Natural killer cell treated with Interleukin-12 subunit alpha and Interleukin-12 subunit beta and Interleukin-15 and Interleukin-18, amount 100 ng/mL, for 72 hours (primary cell): ENCODE measurements around the gene CCNH. TPM values are rescaled to one million over a fixed set of nuclear protein-coding genes. Genes with fewer than 3 reads are reported as not detected.

ENCODE experiments used
- ATAC-seq, 2 donors: fragments of 150-1000 bp; cut with Tn5 transposase in 1 of 2; sonication (Bioruptor Pico), chemical (Tn5 transposase) in 1 of 2; 2 replicates each; pipeline ENCODE4 v1.10.0; 2021
- DNase-seq: peaks from one replicate; pipeline ENCODE4 v3.0.0; 2022; ENCODE audit warnings: low spot score
- H3K27ac Mint-ChIP-seq, 2 donors: 1 replicate in 1 of 2; 2 replicates in 1 of 2; pipeline ENCODE4 v1.8.0; 2022; ENCODE audit warnings: mixed read lengths in 2 of 2, mild to moderate bottlenecking in 1 of 2, moderate library complexity in 1 of 2
- H3K27me3 Mint-ChIP-seq, 2 donors: 1 replicate in 1 of 2; 2 replicates in 1 of 2; pipeline ENCODE4 v1.8.0; 2022; ENCODE audit warnings: mixed read lengths in 2 of 2
- H3K36me3 Mint-ChIP-seq: one replicate; pipeline ENCODE4 v1.8.0; 2022; ENCODE audit warnings: mixed read lengths
- H3K4me1 Mint-ChIP-seq, 2 donors: 1 replicate in 1 of 2; 2 replicates in 1 of 2; pipeline ENCODE4 v1.8.0; 2022; ENCODE audit warnings: low read depth in 2 of 2, mixed read lengths in 2 of 2, mild to moderate bottlenecking in 1 of 2
- H3K4me3 Mint-ChIP-seq: one replicate; pipeline ENCODE4 v1.8.0; 2022; ENCODE audit warnings: mixed read lengths
- H3K9me3 Mint-ChIP-seq: 2 replicates; pipeline ENCODE4 v1.8.0; 2022; ENCODE audit warnings: mixed read lengths
- total RNA-seq, 2 donors: library from RNA; stranded (reverse); gene quantifications; one replicate each; pipeline ENCODE4 v1.2.3, GENCODE V29; 2022

The CCNH gene
- total RNA-seq, 2 donors from 2014 or later, result 63.2 to 96.9 TPM

DNA sequence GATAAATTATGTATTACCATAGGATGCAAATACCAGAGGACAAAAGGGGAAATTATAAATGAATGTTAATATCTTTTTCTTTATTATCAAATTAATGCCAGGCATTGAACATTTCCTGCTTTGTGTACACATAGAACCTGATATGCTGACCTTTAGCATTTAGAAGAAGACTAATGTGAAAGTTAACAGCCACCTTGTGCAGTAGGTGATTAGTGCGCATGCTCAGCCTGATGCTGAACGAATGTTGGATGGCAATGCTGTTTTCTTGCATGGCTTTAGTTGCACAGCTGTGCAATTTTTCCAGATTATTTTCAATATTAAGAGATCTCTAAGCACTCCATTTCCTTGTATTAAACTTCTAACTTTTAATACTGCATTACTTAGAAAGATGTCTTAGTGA, 45.5 kb downstream of the CCNH start:
- no peaks in the 10 kb centered on the region for H3K9me3 Mint-ChIP-seq
- no peaks in the 10 kb centered on the region for H3K27me3 Mint-ChIP-seq
- DNase-seq, result no peak
- H3K4me3 Mint-ChIP-seq, result no peak overlapping the region
- H3K4me1 Mint-ChIP-seq, result peaks cover under 1 to 2% of the 10 kb centered on the region in 2 donors
- H3K27ac Mint-ChIP-seq, result no peak overlapping the region
- peaks cover 6% of the 10 kb centered on the region for H3K36me3 Mint-ChIP-seq
- no peak for ATAC-seq

GRCh38 chr5:87361536-87362213, 51.1 kb downstream of the CCNH start:
- no peaks in the 10 kb centered on the region for H3K27me3 Mint-ChIP-seq
- peaks cover 18% of the 10 kb centered on the region in 2 donors for H3K4me1 Mint-ChIP-seq
- H3K36me3 Mint-ChIP-seq, result peaks cover 4% of the 10 kb centered on the region
- DNase-seq (no peak), ATAC-seq (peak in 1 of 2 donors; percentile 57)
- H3K9me3 Mint-ChIP-seq, result no peaks in the 10 kb centered on the region
- peak overlapping the region; percentile 9 to 32 for H3K27ac Mint-ChIP-seq
- peak overlapping the region; percentile 39 for H3K4me3 Mint-ChIP-seq

DNA sequence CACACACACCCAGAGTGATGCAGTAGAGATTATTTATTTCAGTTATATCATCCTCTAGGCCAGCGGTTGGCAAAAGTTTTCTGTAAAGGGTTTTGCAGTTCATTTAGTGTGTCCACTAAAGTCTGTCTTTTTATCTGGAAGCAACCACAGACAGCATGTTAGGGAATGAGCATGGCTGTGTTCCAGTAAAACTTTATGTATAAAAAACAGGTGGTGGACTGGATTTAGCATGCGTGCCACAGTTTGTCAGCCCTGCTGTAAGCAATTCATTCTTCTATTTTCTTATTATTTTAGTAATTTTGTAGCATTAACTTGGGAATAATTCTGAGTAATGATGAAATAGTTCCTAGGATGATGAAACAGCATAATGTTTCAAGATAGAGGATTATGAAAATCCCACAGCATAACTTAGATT, 51.7 kb downstream of the CCNH start:
- H3K9me3 Mint-ChIP-seq, result no peaks in the 10 kb centered on the region
- H3K4me3 Mint-ChIP-seq, result no peak overlapping the region
- peak overlapping the region; percentile 9 to 32 for H3K27ac Mint-ChIP-seq
- no peaks in the 10 kb centered on the region for H3K27me3 Mint-ChIP-seq
- peaks cover 16 to 18% of the 10 kb centered on the region in 2 donors for H3K4me1 Mint-ChIP-seq
- DNase-seq, result no peak
- no peak for ATAC-seq
- H3K36me3 Mint-ChIP-seq, result peaks cover 4% of the 10 kb centered on the region

- H3K9me3 Mint-ChIP-seq, result no peaks in the 10 kb centered on the region
- H3K4me1 Mint-ChIP-seq, result peaks cover 18 to 20% of the 10 kb centered on the region in 2 donors
- no peaks in the 10 kb centered on the region for H3K27me3 Mint-ChIP-seq
- no peak for ATAC-seq
- H3K4me3 Mint-ChIP-seq, result no peak overlapping the region
- H3K27ac Mint-ChIP-seq, result no peak overlapping the region
- H3K36me3 Mint-ChIP-seq, result peaks cover 9% of the 10 kb centered on the region
- no peak for DNase-seq
Observed at GRCh38 chr5:87360132-87360531, 52.6 kb downstream of the CCNH start.

- H3K36me3 Mint-ChIP-seq, result peaks cover 11% of the 10 kb centered on the region
- H3K27me3 Mint-ChIP-seq, result no peaks in the 10 kb centered on the region
- H3K27ac Mint-ChIP-seq, result peak overlapping the region in 1 of 2 donors; percentile 47
- no peak overlapping the region for H3K4me3 Mint-ChIP-seq
- no peak for DNase-seq
- no peak for ATAC-seq
- no peaks in the 10 kb centered on the region for H3K9me3 Mint-ChIP-seq
- H3K4me1 Mint-ChIP-seq, result peaks cover 26% of the 10 kb centered on the region in 2 donors
Observed at GRCh38 chr5:87359106-87359505, 53.6 kb downstream of the CCNH start.

DNA sequence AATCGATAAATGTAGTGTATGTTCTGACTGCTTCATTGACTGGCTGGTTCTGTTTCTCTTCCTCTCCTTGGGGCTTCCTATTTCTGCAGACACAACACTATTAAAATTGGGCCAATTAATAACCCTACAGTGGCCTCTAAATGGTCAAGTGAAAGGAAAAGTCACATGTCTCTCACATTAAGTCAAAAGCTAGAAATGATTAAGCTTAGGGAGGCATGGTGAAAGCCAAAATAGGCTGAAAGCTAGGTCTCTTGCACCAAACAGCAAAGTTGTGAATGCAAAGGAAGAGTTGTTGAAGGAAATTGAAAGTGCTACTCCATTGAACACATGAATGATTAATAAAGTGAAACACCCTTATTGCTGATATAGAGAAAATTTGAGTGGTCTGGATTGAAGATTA, 58.2 kb downstream of the CCNH start:
- Mint-ChIP-seq H3K36me3 (peaks cover 11% of the 10 kb centered on the region), H3K9me3 (no peaks in the 10 kb centered on the region), H3K4me1 (peaks cover 14 to 23% of the 10 kb centered on the region in 2 donors), H3K27ac (peak overlapping the region in 1 of 2 donors; percentile 14), H3K4me3 (no peak overlapping the region), H3K27me3 (no peaks in the 10 kb centered on the region)
- ATAC-seq (no peak), DNase-seq (no peak)

GRCh38 chr5:87347841-87348240, 64.9 kb downstream of the CCNH start:
- no peak overlapping the region for H3K4me3 Mint-ChIP-seq
- no peak for ATAC-seq
- H3K4me1 Mint-ChIP-seq, result peaks cover 5 to 12% of the 10 kb centered on the region in 2 donors
- peaks cover 17% of the 10 kb centered on the region for H3K36me3 Mint-ChIP-seq
- peaks cover 3% of the 10 kb centered on the region for H3K9me3 Mint-ChIP-seq
- no peaks in the 10 kb centered on the region for H3K27me3 Mint-ChIP-seq
- no peak for DNase-seq
- no peak overlapping the region for H3K27ac Mint-ChIP-seq

DNA sequence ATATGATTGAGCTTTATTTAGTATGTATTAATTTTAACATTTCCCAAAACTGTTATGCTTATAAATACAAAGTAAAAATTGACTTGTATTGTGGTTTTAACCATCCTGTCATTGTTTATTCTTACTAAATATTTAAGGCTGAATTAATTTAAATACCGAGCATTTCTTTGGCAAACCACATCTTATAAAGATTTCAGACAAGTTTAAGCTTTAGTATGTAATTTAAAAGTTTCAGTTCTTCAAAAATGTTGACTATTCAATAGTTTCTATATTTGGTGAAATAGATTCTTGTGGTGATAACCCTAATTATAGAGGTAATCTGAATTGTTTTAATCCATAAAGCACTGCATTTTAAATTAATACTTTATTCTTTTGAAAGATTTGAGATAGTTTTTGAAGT, 65.5 kb downstream of the CCNH start:
- no peak overlapping the region for H3K27ac Mint-ChIP-seq
- H3K9me3 Mint-ChIP-seq, result peaks cover 3% of the 10 kb centered on the region
- ATAC-seq (no peak), DNase-seq (no peak)
- H3K4me1 Mint-ChIP-seq, result peaks cover 5 to 15% of the 10 kb centered on the region in 2 donors
- H3K36me3 Mint-ChIP-seq, result peaks cover 22% of the 10 kb centered on the region
- no peak overlapping the region for H3K4me3 Mint-ChIP-seq
- no peaks in the 10 kb centered on the region for H3K27me3 Mint-ChIP-seq

Other genes with a start within 250 kb of the CCNH start
- 10 to 100 TPM; 23.3 to 30.6 TPM for gene RASA1, start 145.0 kb downstream of the CCNH start, total RNA-seq